ENCODE results near the gene TREML2. TPM values are rescaled to one million over a fixed set of nuclear protein-coding genes. Genes with fewer than 3 reads are reported as not detected.

The TREML2 gene
- total and polyA plus RNA-seq, 2 of the 8 experiments (the other 6 are each of a cell fraction or from before 2014, with no cell fraction given): 0.09 to 0.18 TPM

GRCh38 chr6:41156771-41157170 is 44.2 kb downstream of the TREML2 start:
- H4K5ac ChIP-seq (ENCODE audit: insufficient read length, low read depth, low read length): no peak overlapping the region
- TF ChIP-seq SP4 (IDR thresholded peaks at IDR 0.05; ENCODE audit: low read length) (no peak), FOSL1 (IDR thresholded peaks at IDR 0.05; ENCODE audit: insufficient read depth, low read depth, low read length) (no peak), SIRT6 (IDR thresholded peaks at IDR 0.05; ENCODE audit: low read length) (no peak), ATF2 (IDR thresholded peaks at IDR 0.05; ENCODE audit: low read length) (no peak), MAX (IDR thresholded peaks at IDR 0.05) (no peak), POLR2AphosphoS5 (IDR thresholded peaks at IDR 0.05; ENCODE audit: low read depth, low read length) (no peak), CTCF (IDR thresholded peaks at IDR 0.05; ENCODE audit: control extremely low read depth in 1 of 3, insufficient read depth in 1 of 3, low read depth in 1 of 3, low read length in 3 of 3) (no peak), KDM1A (IDR thresholded peaks at IDR 0.05; ENCODE audit: borderline replicate concordance, low read length) (no peak), BRCA1 (IDR thresholded peaks at IDR 0.05; ENCODE audit: low read depth, low read length) (no peak), TAF7 (optimal IDR thresholded peaks at IDR 0.05; ENCODE audit: borderline replicate concordance, low read depth, low read length) (no peak)

More at GRCh38 chr6:41156771-41157170, 44.2 kb downstream of the TREML2 start:
- Histone ChIP-seq H3K9ac (replicated peaks in 1 of 4; ENCODE audit: extremely low read depth in 1 of 4, low read depth in 3 of 4, low read length in 3 of 4) (no peak overlapping the region), H2AK5ac (ENCODE audit: low read depth, low read length) (no peak overlapping the region), H3K79me2 (ENCODE audit: control insufficient read depth in 1 of 2, insufficient read depth in 2 of 2, low read length in 2 of 2) (no peaks in the 10 kb centered on the region), H2BK15ac (ENCODE audit: low read length) (no peak overlapping the region), H3K4me3 (ENCODE audit: extremely low read depth in 1 of 4, insufficient read depth in 2 of 4, low read depth in 3 of 4, low read length in 4 of 4) (no peak overlapping the region), H2BK120ac (replicated peaks; ENCODE audit: low read depth, low read length) (no peak overlapping the region), H3K4ac (replicated peaks; ENCODE audit: insufficient read length, low read depth, low read length) (no peak overlapping the region), H3K23me2 (ENCODE audit: low read depth, low read length) (no peaks in the 10 kb centered on the region), H2BK12ac (ENCODE audit: low read depth, low read length) (no peak overlapping the region), H3K23ac (ENCODE audit: insufficient read length) (no peak overlapping the region), H4K20me1 (replicated peaks in 1 of 2; ENCODE audit: control insufficient read depth in 1 of 2, insufficient read depth in 2 of 2, low read length in 2 of 2) (no peaks in the 10 kb centered on the region), H3K27ac (ENCODE audit: low read depth, low read length) (no peak overlapping the region), H2BK5ac (ENCODE audit: low read depth, low read length) (no peak overlapping the region), H3K14ac (ENCODE audit: insufficient read length) (no peak overlapping the region), H4K91ac (replicated peaks; ENCODE audit: insufficient read length, low read length) (no peak overlapping the region), H3K18ac (ENCODE audit: extremely low read depth, low read length) (no peak overlapping the region), H2BK20ac (ENCODE audit: low read length) (no peak overlapping the region), H3K4me1 (replicated peaks in 1 of 4; ENCODE audit: control insufficient read depth in 3 of 4, insufficient read depth in 4 of 4, low read length in 3 of 4) (peaks cover 0 to 6% (median 0%) of the 10 kb centered on the region in 4 experiments; a peak in 1 of 7 replicates), H3K36me3 (ENCODE audit: control insufficient read depth in 2 of 4, insufficient read depth in 4 of 4, low read length in 3 of 4) (no peaks in the 10 kb centered on the region), H4K8ac (ENCODE audit: extremely low read depth, insufficient read depth, low read length) (no peak overlapping the region), H3K27me3 (replicated peaks in 1 of 4; ENCODE audit: control insufficient read depth in 3 of 4, extremely low read depth in 1 of 4, insufficient read depth in 3 of 4, low read length in 3 of 4) (no peaks in the 10 kb centered on the region), H2AFZ (ENCODE audit: low read length) (no peak overlapping the region), H3K4me2 (ENCODE audit: insufficient read depth in 1 of 2, low read depth in 2 of 2, low read length in 2 of 2) (no peak overlapping the region), H3K79me1 (ENCODE audit: low read depth, low read length) (no peaks in the 10 kb centered on the region), H3K9me3 (ENCODE audit: insufficient read depth in 2 of 2, low read depth in 1 of 2, low read length in 1 of 2) (no peaks in the 10 kb centered on the region), H3K56ac (replicated peaks; ENCODE audit: insufficient read length, low read depth, low read length) (no peak overlapping the region)
- CTCF ChIA-PET (ENCODE audit: partially characterized antibody): interaction anchor here (1.2 kb wide), 1 partner anchor 24 kb away, joined by 4 read pairs; no protein-coding TSS in a partner anchor
- 96% methylated on average over 6 of the region's 6 CpGs; no CpG with 5 or more reads in 1 of the 2 experiments for WGBS, 2 experiments (ENCODE audit: extremely low coverage in 1 of 2, insufficient coverage in 1 of 2, insufficient read length in 1 of 2, insufficient replicate concordance in 2 of 2, low coverage in 1 of 2, low lambda C conversion rate in 2 of 2, missing lambda C conversion rate in 1 of 2)
- FAIRE-seq: no peak
- no peak for DNase-seq (ENCODE audit: low read depth in 1 of 2, low spot score in 2 of 2)
- POLR2A ChIA-PET (ENCODE audit: partially characterized antibody): interaction anchor here (0.7 kb wide), 1 partner anchor 8 kb away, joined by 3 read pairs; no protein-coding TSS in a partner anchor
